GM12801 (cell line): Measurements from ENCODE around the gene HAGH.

ENCODE experiments used
- TF ChIP-seq, protein P1 (sequence below): IDR thresholded peaks from one replicate; pipeline ENCODE4 v1.5.1; 2011; ENCODE audit warnings: control low read depth; ENCODE audit not compliant: insufficient read length; ENCODE audit errors: extremely low read depth

Gene HAGH

DNA sequence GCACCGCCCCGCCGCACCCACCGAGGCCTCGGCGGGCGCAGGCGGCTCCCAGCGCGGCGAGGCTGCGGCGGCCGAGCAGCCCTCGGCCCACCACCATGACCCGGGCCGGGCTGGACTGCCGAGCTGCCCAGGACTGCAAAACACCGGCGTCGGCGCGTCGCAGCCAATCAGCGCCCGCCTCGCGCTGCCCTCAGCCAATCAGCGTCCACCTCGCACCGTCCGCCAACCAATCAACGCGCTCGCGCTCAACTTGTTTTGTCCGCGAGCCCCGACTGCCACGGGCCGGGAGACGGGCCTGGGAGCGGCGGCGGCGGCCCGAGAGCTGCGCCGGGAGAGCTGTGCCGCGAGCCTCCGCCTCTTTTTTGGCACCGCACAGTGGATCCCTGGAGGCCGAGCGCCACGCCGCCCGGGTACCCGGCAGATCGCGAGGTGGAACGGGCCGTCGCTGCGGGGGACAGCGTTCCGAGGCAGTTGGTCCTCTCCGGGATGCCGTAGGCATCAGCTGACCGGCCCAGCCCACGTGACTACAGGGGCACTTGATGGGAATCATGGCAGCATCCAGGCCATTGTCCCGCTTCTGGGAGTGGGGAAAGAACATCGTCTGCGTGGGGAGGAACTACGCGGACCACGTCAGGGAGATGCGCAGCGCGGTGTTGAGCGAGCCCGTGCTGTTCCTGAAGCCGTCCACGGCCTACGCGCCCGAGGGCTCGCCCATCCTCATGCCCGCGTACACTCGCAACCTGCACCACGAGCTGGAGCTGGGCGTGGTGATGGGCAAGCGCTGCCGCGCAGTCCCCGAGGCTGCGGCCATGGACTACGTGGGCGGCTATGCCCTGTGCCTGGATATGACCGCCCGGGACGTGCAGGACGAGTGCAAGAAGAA is at the start of gene HAGH, which contains the start of gene FAHD1:
TSS of gene HAGH (minus strand) at position 135 of the 883 bp plus-strand sequence. CDS start at position 97, 38 bp downstream.
TSS of gene FAHD1 (plus strand) at position 516 of the 883 bp plus-strand sequence. CDS start at position 549, 33 bp downstream.
- TF ChIP-seq, protein P1, sequence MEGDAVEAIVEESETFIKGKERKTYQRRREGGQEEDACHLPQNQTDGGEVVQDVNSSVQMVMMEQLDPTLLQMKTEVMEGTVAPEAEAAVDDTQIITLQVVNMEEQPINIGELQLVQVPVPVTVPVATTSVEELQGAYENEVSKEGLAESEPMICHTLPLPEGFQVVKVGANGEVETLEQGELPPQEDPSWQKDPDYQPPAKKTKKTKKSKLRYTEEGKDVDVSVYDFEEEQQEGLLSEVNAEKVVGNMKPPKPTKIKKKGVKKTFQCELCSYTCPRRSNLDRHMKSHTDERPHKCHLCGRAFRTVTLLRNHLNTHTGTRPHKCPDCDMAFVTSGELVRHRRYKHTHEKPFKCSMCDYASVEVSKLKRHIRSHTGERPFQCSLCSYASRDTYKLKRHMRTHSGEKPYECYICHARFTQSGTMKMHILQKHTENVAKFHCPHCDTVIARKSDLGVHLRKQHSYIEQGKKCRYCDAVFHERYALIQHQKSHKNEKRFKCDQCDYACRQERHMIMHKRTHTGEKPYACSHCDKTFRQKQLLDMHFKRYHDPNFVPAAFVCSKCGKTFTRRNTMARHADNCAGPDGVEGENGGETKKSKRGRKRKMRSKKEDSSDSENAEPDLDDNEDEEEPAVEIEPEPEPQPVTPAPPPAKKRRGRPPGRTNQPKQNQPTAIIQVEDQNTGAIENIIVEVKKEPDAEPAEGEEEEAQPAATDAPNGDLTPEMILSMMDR, result no peak

DNA sequence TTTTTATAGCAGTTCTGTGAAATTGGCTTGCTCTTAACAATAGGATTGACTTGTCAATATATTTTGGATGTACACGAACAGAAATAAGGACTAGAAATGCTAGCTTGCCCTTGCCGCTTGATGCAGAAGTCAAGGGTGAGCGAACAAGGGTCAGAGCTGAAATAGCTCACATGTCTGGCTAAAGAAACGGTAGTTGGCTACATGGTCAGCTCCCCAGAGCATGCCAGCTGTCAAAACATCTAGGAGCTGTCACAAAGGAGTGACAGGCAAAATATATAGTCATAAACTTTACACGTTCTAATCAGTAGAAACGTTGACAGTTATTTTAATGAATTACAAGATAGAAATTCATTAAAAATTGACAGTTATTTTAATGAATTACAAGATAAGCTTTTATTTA is 48.2 kb upstream of the HAGH start:
- TF ChIP-seq, protein P1, result no peak

DNA sequence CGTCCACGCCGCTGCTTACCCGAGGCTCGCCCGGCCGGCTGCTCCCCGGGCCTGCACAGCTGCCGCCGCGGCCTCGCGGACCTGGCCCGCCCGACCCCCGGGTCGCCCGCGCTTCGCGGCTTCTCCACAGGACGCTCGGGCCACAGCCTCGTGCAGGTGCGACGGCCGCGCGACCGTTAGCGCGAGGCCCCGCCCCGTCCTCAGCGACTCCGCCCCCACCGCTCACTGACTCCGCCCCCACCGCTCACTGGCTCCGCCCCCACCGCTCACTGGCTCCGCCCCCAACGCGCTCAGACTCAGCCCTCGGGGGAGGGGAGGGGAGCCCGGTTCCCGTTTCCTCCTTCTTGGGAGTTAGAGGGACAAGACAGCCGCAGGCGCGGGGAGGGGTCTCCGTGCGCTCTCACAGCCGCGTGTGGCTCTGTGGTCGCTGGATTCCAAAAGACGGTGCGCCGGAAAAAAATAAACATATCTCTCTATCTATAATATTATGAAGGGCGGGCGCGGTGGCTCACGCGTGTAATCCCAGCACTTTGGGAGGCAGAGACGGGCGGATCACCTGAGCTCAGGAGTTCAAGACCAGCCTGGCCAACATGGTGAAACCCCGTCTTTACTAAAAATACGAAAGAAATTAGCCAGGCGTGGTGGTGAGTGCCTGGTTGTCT is 45.5 kb upstream of the HAGH start, which contains the start of gene MEIOB:
TSS of gene MEIOB (minus strand) at position 191 of the 662 bp plus-strand sequence. CDS start 3,989 bp downstream, outside the sequence.
- TF ChIP-seq, protein P1, result no peak

DNA sequence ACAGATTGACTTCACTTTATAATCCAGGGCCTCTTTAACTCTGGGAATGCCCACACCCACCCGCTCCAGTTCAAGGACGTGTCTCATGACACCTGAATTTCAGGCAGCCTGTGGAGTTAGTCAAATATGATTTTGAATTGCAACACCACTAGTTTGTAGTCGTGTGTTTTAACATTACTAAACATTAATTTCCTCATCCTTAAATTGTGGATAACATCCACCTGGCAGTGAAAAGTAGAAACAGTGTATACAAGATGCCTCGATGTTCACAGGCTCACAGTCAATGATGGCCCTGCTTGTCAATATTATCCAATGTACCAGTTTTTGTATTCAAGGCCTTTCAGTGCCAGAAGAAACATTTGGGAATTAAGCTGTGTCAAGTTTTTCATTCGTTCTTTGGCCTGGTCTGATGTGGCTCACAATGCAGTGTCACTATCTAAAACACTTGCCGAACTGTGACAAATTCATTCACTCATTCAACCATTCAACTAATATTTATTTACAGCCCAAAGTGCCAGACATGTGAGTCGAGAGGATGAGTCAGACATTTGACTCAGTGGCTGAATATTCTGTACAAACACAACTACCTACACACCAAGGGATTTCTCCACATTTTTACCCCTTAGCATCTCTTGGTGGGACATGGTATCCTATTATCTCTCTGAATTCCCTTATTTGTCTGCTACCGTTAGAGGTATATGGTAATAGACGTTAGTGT is 43.9 kb upstream of the HAGH start:
- TF ChIP-seq, protein P1, result no peak

DNA sequence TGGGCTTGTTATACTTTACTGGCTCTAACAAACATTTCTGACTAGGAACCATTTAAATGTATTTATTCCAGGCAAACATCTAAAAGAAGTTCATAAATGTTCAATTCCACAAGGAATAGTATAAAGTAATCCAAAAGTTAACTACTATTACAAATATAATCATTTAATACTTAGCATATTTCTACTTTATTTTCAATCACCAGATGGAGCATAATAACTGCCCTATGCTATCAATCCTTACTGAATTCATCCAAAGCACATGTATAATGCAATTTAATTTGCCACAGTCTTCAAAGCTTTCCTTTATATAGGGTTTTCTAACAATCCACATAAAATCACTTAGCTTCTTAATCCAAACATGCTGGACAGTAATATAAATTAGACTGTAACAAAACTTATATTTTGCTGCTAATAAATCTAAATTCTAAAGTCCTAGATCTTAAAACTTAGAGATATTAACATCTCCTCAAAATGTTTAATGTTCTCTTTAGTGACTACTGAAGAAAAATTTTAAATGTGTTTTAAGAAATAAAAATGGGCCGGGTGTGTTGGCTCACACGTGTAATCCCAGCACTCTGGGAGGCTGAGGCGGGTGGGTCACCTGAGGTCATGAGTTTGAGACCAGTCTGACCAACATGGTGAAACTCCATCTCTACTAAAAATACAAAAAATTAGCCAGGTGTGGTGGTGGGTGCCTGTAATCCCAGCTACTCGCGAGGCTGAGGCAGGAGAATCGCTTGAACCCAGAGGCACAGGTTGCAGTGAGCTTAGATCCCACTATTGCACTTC is 39.5 kb upstream of the HAGH start:
- TF ChIP-seq, protein P1, result no peak

DNA sequence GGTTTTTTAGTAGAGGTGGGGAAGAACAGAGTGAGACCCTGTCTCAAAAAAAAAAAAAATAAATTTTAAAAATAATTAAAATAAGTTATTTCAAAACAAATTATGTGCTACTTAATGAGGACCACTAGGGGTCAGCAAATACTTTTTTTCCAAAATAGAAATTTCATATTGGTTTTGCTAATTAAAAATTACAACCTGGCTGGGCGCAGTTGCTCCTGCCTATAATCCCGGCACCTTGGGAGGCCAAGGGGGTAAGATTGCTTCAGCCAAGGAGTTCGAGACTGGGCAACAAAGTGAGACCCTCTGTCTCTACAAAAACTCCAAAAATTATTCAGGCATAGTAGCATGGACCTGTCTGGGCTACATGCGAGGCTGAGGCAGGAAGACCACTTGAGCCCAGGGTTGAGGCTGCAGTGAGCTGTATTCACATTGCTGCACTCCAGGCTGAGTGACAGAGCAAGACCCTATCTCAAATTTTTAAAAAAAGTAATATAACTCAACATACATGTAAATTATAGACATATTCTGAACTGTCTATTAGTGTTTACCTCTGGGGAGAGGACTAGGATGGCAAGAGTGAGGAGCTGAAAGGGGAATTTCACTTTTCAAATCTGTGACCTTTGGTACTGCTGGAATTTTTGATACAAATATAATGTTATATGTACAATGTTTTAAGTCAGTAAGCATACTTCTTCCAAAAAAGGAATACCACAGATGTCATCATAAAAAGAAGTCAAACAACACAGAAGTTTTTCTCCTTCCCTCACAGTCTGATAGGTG is 37.2 kb upstream of the HAGH start:
- TF ChIP-seq, protein P1, result no peak
